Loucy (cell line): Measurements from ENCODE around the gene PARP15.
"Not testable (repeated sequence)": the region's sequence is repeated elsewhere in the genome, so short reads cannot be mapped to it uniquely, and the experiment has no call there.

Experiments used
- H2AFZ ChIP-seq: fragments of 200-600 bp; sonication (generic); 2 replicates; pipeline ENCODE4 v1.6.0; 2016; ENCODE audit warnings: antibody characterized with exemption, mild to moderate bottlenecking, low read length, moderate library complexity
- H3F3A ChIP-seq: fragments of 200-600 bp; 2 replicates; pipeline ENCODE4 v1.6.0; 2016; ENCODE audit warnings: antibody characterized with exemption, low read depth, mild to moderate bottlenecking
- H3K27me3 ChIP-seq: fragments of 200-600 bp; sonication (generic); 2 replicates; pipeline ENCODE4 v1.6.1; 2014; ENCODE audit warnings: low read length, mild to moderate bottlenecking; ENCODE audit not compliant: insufficient read depth, poor library complexity, severe bottlenecking
- H3K36me3 ChIP-seq: fragments of 200-600 bp; sonication (generic); 2 replicates; pipeline ENCODE4 v1.6.1; 2016; ENCODE audit warnings: low read length; ENCODE audit not compliant: insufficient read depth
- H3K4me1 ChIP-seq: fragments of 200-600 bp; sonication (generic); 2 replicates; pipeline ENCODE4 v1.5.1; 2014; ENCODE audit warnings: low read length, mild to moderate bottlenecking; ENCODE audit not compliant: insufficient read depth, poor library complexity, severe bottlenecking
- H3K4me2 ChIP-seq: fragments of 200-600 bp; sonication (generic); 2 replicates; pipeline ENCODE4 v1.6.0; 2014; ENCODE audit warnings: antibody characterized with exemption, low read length, low read depth, mild to moderate bottlenecking; ENCODE audit not compliant: poor library complexity, severe bottlenecking
- H3K4me3 ChIP-seq: fragments of 200-600 bp; sonication (generic); 2 replicates; pipeline ENCODE4 v1.5.1; 2014; ENCODE audit warnings: low read length, mild to moderate bottlenecking, mixed read lengths; ENCODE audit not compliant: poor library complexity, severe bottlenecking
- H3K79me2 ChIP-seq: fragments of 200-600 bp; sonication (generic); 2 replicates; pipeline ENCODE4 v1.6.1; 2014; ENCODE audit warnings: low read length; ENCODE audit not compliant: insufficient read depth
- H3K9ac ChIP-seq: fragments of 200-600 bp; sonication (generic); 2 replicates; pipeline ENCODE4 v1.6.0; 2014; ENCODE audit warnings: mild to moderate bottlenecking, low read depth, low read length, moderate library complexity; ENCODE audit not compliant: poor library complexity, severe bottlenecking
- H3K9me2 ChIP-seq: fragments of 200-600 bp; sonication (generic); replicated peaks from 2 replicates; pipeline ENCODE4 v1.6.1; 2016; ENCODE audit warnings: low read depth, low read length, mixed read lengths
- H3K9me3 ChIP-seq: fragments of 200-600 bp; sonication (generic); 2 replicates; pipeline ENCODE4 v1.6.1; 2014; ENCODE audit warnings: mild to moderate bottlenecking, antibody characterized with exemption, low read length, low read depth; ENCODE audit not compliant: insufficient read depth
- H4K20me1 ChIP-seq: fragments of 200-600 bp; sonication (generic); 2 replicates; pipeline ENCODE4 v1.6.0; 2014; ENCODE audit warnings: antibody characterized with exemption, low read length, mild to moderate bottlenecking; ENCODE audit not compliant: insufficient read depth, poor library complexity, severe bottlenecking
- EZH2phosphoT487 ChIP-seq: fragments of 200-600 bp; IDR thresholded peaks from 2 replicates; pipeline ENCODE4 v1.6.1; 2018; ENCODE audit warnings: antibody characterized with exemption, mild to moderate bottlenecking, moderate library complexity, borderline replicate concordance
- TF ChIP-seq, protein P1 (sequence below): fragments of 200-600 bp; sonication (generic); conservative IDR thresholded peaks from 2 replicates; pipeline ENCODE4 v1.5.1; 2014; ENCODE audit warnings: mild to moderate bottlenecking, antibody characterized with exemption, low read length

PARP15 gene

DNA sequence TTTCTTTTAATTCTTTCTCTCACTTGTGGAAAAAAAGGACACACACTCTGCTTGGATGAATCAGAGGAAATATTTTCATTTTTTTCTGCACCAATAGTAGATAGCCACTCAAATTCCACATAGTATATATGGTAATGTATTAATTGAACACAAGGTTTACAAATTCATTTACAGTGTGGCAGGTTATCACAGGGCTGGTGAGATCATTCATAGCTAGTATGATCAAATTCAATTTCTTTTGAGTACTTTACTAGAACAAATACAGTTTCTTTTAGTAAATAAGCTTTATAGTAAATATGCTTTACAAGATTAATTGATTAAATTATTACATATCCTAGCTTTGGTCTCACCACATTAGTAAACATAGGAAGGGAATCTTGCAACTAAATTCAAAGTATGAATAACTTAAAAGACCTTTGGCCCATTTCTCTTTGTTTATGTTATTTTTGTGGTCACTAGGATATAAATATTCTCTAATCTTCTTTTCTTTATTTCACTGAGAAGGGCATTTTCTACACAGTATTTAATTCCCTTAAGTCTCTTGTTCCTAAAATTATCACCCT lies 63.1 kb downstream of the PARP15 start:
- no peaks in the 10 kb centered on the region for H3F3A ChIP-seq

DNA sequence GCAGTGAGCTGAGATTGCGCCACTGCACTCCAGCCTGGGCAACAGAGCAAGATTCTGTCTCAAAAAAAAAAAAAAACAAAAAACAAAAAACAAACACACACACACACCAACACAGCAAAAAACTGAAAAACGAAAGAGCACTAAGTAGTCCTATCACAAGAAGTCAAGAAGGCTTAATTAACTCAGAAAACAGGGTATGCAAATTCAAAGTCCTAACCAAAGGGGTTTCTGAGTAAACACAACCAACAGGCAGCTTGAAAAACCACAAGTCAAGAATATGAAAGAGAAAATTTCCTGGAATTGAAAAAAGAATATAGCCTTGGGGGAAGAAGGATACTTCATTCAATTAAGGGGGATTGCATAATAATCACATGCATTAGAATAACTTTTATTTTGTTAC lies 65.5 kb downstream of the PARP15 start:
- H3F3A ChIP-seq = no peaks in the 10 kb centered on the region
- H3K9me2 ChIP-seq = no peaks in the 10 kb centered on the region
- no peak overlapping the region for H3K4me3 ChIP-seq
- no peaks in the 10 kb centered on the region for H3K4me1 ChIP-seq
- no peaks in the 10 kb centered on the region for H3K9me3 ChIP-seq
- H4K20me1 ChIP-seq = no peaks in the 10 kb centered on the region
- no peak overlapping the region for H3K9ac ChIP-seq
- no peaks in the 10 kb centered on the region for H3K36me3 ChIP-seq
- H3K27me3 ChIP-seq = no peaks in the 10 kb centered on the region
- no peaks in the 10 kb centered on the region for H3K79me2 ChIP-seq
- H2AFZ ChIP-seq = no peak overlapping the region
- no peak overlapping the region for H3K4me2 ChIP-seq
- TF ChIP-seq, protein P1, sequence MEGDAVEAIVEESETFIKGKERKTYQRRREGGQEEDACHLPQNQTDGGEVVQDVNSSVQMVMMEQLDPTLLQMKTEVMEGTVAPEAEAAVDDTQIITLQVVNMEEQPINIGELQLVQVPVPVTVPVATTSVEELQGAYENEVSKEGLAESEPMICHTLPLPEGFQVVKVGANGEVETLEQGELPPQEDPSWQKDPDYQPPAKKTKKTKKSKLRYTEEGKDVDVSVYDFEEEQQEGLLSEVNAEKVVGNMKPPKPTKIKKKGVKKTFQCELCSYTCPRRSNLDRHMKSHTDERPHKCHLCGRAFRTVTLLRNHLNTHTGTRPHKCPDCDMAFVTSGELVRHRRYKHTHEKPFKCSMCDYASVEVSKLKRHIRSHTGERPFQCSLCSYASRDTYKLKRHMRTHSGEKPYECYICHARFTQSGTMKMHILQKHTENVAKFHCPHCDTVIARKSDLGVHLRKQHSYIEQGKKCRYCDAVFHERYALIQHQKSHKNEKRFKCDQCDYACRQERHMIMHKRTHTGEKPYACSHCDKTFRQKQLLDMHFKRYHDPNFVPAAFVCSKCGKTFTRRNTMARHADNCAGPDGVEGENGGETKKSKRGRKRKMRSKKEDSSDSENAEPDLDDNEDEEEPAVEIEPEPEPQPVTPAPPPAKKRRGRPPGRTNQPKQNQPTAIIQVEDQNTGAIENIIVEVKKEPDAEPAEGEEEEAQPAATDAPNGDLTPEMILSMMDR = no peak
- no peak for TF ChIP-seq EZH2phosphoT487

More for the DNA sequence above, 63.1 kb downstream of the PARP15 start:
- H3K9ac ChIP-seq = no peak overlapping the region
- no peaks in the 10 kb centered on the region for H3K9me3 ChIP-seq
- no peaks in the 10 kb centered on the region for H4K20me1 ChIP-seq
- no peak overlapping the region for H3K4me2 ChIP-seq
- H3K36me3 ChIP-seq = no peaks in the 10 kb centered on the region
- no peak overlapping the region for H2AFZ ChIP-seq
- TF ChIP-seq, protein P1 = no peak
- TF ChIP-seq EZH2phosphoT487 = no peak
- no peaks in the 10 kb centered on the region for H3K9me2 ChIP-seq
- H3K79me2 ChIP-seq = no peaks in the 10 kb centered on the region
- H3K27me3 ChIP-seq = no peaks in the 10 kb centered on the region
- no peaks in the 10 kb centered on the region for H3K4me1 ChIP-seq
- H3K4me3 ChIP-seq = no peak overlapping the region

GRCh38 chr3:122646146-122646988 lies 68.9 kb downstream of the PARP15 start:
- no peak overlapping the region for H3K4me3 ChIP-seq
- no peaks in the 10 kb centered on the region for H3F3A ChIP-seq
- H3K9me3 ChIP-seq = no peaks in the 10 kb centered on the region
- no peaks in the 10 kb centered on the region for H3K4me1 ChIP-seq
- no peaks in the 10 kb centered on the region for H3K79me2 ChIP-seq
- H4K20me1 ChIP-seq = no peaks in the 10 kb centered on the region
- H3K9me2 ChIP-seq = no peaks in the 10 kb centered on the region
- TF ChIP-seq, protein P1 = no peak
- TF ChIP-seq EZH2phosphoT487 = no peak
- no peak overlapping the region for H2AFZ ChIP-seq
- no peaks in the 10 kb centered on the region for H3K27me3 ChIP-seq
- no peak overlapping the region for H3K4me2 ChIP-seq
- no peak overlapping the region for H3K9ac ChIP-seq
- H3K36me3 ChIP-seq = no peaks in the 10 kb centered on the region

DNA sequence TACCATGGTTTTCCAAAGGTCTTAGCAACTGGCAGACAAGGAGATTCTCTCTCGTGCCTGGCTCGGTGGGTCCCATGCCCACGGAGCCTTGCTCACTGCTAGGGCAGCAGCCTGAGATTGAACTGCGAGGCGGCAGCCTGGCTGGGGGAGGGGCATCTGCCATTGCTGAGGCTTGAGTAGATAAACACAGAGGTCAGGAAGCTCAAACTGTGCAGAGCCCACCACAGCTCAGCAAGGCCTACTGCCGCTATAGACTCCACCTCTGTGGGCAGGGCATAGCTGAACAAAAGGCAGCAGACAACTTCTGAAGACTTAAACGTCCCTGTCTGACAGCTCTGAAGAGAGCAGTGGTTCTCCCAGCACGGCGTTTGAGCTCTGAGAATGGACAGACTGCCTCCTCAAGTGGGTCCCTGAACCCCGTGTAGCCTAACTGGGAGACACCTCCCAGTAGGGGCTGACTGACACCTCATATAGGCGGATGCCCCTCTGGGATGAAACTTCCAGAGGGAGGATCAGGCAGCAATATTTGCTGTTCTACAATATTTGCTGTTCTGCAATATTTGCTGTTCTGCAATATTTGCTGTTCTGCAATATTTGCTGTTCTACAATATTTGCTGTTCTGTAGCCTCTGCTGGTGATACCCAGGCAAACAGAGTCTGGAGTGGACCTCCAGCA lies 73.9 kb downstream of the PARP15 start:
- not testable (repeated sequence) for H3K4me2 ChIP-seq, H3K4me3 ChIP-seq, H3F3A ChIP-seq, H3K4me1 ChIP-seq, H4K20me1 ChIP-seq, H3K27me3 ChIP-seq, H2AFZ ChIP-seq, H3K9ac ChIP-seq, H3K9me3 ChIP-seq, H3K79me2 ChIP-seq, H3K9me2 ChIP-seq, H3K36me3 ChIP-seq

- H2AFZ ChIP-seq, H4K20me1 ChIP-seq, H3K9me3 ChIP-seq, H3F3A ChIP-seq, H3K27me3 ChIP-seq, H3K36me3 ChIP-seq, H3K4me2 ChIP-seq, H3K79me2 ChIP-seq, H3K4me3 ChIP-seq, H3K9ac ChIP-seq, H3K9me2 ChIP-seq, H3K4me1 ChIP-seq: not testable (repeated sequence)
These were observed 74.5 kb downstream of the PARP15 start for GRCh38 chr3:122651962-122652361.
